Measurements from ENCODE around the gene FAR2. TPM values are rescaled to one million over a fixed set of nuclear protein-coding genes. Genes with fewer than 3 reads are reported as not detected.

Gene FAR2
- total RNA-seq, 1 experiment from 2014 or later, result 10.7 TPM

- H3K27ac ChIP-seq (ENCODE audit: low read depth, low read length, poor library complexity, severe bottlenecking), result no peak overlapping the region
- intact Hi-C loops (cut with micrococcal nuclease; ENCODE audit: unreplicated experiment), result no loop called here
- TF ChIP-seq, protein P1, sequence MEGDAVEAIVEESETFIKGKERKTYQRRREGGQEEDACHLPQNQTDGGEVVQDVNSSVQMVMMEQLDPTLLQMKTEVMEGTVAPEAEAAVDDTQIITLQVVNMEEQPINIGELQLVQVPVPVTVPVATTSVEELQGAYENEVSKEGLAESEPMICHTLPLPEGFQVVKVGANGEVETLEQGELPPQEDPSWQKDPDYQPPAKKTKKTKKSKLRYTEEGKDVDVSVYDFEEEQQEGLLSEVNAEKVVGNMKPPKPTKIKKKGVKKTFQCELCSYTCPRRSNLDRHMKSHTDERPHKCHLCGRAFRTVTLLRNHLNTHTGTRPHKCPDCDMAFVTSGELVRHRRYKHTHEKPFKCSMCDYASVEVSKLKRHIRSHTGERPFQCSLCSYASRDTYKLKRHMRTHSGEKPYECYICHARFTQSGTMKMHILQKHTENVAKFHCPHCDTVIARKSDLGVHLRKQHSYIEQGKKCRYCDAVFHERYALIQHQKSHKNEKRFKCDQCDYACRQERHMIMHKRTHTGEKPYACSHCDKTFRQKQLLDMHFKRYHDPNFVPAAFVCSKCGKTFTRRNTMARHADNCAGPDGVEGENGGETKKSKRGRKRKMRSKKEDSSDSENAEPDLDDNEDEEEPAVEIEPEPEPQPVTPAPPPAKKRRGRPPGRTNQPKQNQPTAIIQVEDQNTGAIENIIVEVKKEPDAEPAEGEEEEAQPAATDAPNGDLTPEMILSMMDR (conservative IDR thresholded peaks at IDR 0.05; ENCODE audit: low read depth, low read length), result no peak
- no peak for TF ChIP-seq EZH2 (IDR thresholded peaks at IDR 0.05; ENCODE audit: borderline replicate concordance, low read depth, low read length, poor library complexity, severe bottlenecking)
- H3K36me3 ChIP-seq (ENCODE audit: insufficient read depth, low read length, poor library complexity, severe bottlenecking), result no peaks in the 10 kb centered on the region
- no peaks in the 10 kb centered on the region for H3K27me3 ChIP-seq (replicated peaks; ENCODE audit: insufficient read depth, low read depth, low read length, poor library complexity)
- H3K9me3 ChIP-seq (ENCODE audit: low read depth, low read length, poor library complexity, severe bottlenecking), result peaks cover 7% of the 10 kb centered on the region
- peaks cover 18% of the 10 kb centered on the region for H3K4me1 ChIP-seq (ENCODE audit: insufficient read depth, low read length, poor library complexity, severe bottlenecking)
- POLR2A ChIA-PET (ENCODE audit: low non-redundant PET), result no interaction called here
- CTCF ChIA-PET, result no interaction called here
- no TSS peak for BruUV-seq (replicated peaks)
- no peak for DNase-seq (ENCODE audit: low spot score)
- H3K4me3 ChIP-seq (ENCODE audit: low read depth, low read length, poor library complexity, severe bottlenecking), result no peak overlapping the region
These were observed 3.5 kb upstream of the FAR2 start for GRCh38 chr12:29145372-29146170.

DNA sequence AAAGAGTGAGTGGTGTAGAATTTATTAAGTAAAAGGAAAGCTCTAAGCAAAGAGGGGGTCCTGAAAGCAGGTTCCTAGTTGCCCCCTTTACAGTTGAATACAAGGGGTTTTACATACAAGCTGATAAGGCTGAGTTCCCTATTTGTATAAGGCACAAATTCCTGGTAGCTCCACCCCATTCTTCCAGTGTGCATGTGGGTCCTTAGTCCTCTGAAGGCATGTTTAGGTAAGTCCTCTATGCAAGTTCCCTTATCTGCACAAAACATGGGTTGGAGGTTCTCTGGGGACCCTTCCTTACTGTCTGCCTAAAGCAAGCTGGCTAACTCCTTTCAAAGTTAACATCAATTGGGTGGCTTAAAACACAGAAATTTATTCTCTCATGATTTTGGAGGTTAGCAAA is 2.9 kb upstream of the FAR2 start:
- Histone ChIP-seq H3K27ac (ENCODE audit: low read depth, low read length, poor library complexity, severe bottlenecking) (no peak overlapping the region), H3K4me1 (ENCODE audit: insufficient read depth, low read length, poor library complexity, severe bottlenecking) (peaks cover 18% of the 10 kb centered on the region), H3K4me3 (ENCODE audit: low read depth, low read length, poor library complexity, severe bottlenecking) (no peak overlapping the region), H3K36me3 (ENCODE audit: insufficient read depth, low read length, poor library complexity, severe bottlenecking) (no peaks in the 10 kb centered on the region), H3K9me3 (ENCODE audit: low read depth, low read length, poor library complexity, severe bottlenecking) (peaks cover 7% of the 10 kb centered on the region), H3K27me3 (replicated peaks; ENCODE audit: insufficient read depth, low read depth, low read length, poor library complexity) (no peaks in the 10 kb centered on the region)
- ChIA-PET POLR2A (ENCODE audit: low non-redundant PET) (no interaction called here), CTCF (no interaction called here)
- no peak for DNase-seq (ENCODE audit: low spot score)
- TF ChIP-seq, protein P1 (conservative IDR thresholded peaks at IDR 0.05; ENCODE audit: low read depth, low read length), result no peak
- no peak for TF ChIP-seq EZH2 (IDR thresholded peaks at IDR 0.05; ENCODE audit: borderline replicate concordance, low read depth, low read length, poor library complexity, severe bottlenecking)
- no TSS peak for BruUV-seq (replicated peaks)
- intact Hi-C loops (cut with micrococcal nuclease; ENCODE audit: unreplicated experiment), result no loop called here

DNA sequence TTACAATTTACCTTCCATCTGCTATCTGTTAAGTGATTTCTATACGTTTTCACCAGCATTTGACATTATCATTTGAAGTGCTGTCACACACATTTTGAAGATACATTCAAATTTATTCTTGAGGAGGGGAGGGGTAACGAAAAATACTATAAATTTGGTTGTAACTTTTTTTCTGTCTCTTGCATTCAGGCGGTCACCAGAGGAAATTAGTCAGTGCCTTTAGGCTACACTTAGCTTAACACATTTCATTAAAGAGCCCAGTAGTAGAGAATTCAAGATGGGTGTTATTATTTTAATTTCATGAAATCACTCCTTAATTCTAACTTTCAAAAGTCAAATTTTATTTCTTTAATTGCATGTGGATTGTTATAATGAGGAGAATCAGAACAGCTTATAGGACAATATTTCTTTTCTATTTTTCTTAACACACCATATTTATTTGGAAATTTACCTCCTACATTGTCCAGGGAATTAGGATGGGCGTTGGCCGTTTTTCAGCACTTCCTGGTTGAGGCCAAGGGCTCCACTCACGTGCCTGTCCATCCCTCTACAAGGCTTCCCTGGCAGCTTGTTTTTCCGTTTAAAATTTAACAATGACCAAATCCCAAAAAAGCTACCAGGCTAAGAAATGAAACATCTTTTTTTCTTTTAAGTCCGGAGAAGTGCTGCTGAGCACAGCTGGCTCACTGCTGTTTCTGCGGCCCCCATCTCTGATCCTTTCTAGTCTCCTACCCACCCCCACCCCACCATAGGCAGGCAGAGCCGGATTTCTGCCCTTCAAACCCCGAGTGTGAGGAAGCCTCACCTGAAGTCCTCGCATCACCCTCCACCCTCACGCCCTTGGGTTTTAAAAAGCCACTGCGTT is 1.1 kb upstream of the FAR2 start:
- DNase-seq (ENCODE audit: low spot score), result no peak
- intact Hi-C loops (cut with micrococcal nuclease; ENCODE audit: unreplicated experiment), result no loop called here
- Histone ChIP-seq H3K27ac (ENCODE audit: low read depth, low read length, poor library complexity, severe bottlenecking) (peak overlapping the region; percentile 76), H3K4me3 (ENCODE audit: low read depth, low read length, poor library complexity, severe bottlenecking) (peak overlapping the region; percentile 84), H3K4me1 (ENCODE audit: insufficient read depth, low read length, poor library complexity, severe bottlenecking) (peaks cover 23% of the 10 kb centered on the region), H3K9me3 (ENCODE audit: low read depth, low read length, poor library complexity, severe bottlenecking) (no peaks in the 10 kb centered on the region), H3K27me3 (replicated peaks; ENCODE audit: insufficient read depth, low read depth, low read length, poor library complexity) (no peaks in the 10 kb centered on the region), H3K36me3 (ENCODE audit: insufficient read depth, low read length, poor library complexity, severe bottlenecking) (no peaks in the 10 kb centered on the region)
- BruUV-seq (replicated peaks), result no TSS peak
- CTCF ChIA-PET, result interaction anchor here (0.6 kb wide), 1 partner anchor 47 kb away, joined by 3 read pairs; no protein-coding TSS in a partner anchor
- TF ChIP-seq, protein P1 (conservative IDR thresholded peaks at IDR 0.05; ENCODE audit: low read depth, low read length), result no peak
- POLR2A ChIA-PET (ENCODE audit: low non-redundant PET), result no interaction called here
